ENCODE data around the gene PRDM2.
"Not testable (repeated sequence)": the region's sequence is repeated elsewhere in the genome, so short reads cannot be mapped to it uniquely, and the experiment has no call there.

Gene PRDM2

GRCh38 chr1:13699510-13699909, 478 bp upstream of the PRDM2 start:
- FAIRE-seq, result no peak

GRCh38 chr1:13700521-13701270, 708 bp downstream of the PRDM2 start:
- DNase-seq (ENCODE audit: extremely low spot score, insufficient read length, low read depth) (peak; percentile 25), FAIRE-seq (no peak)

More at GRCh38 chr1:13699510-13699909, 478 bp upstream of the PRDM2 start:
- no peak for DNase-seq (ENCODE audit: extremely low spot score, insufficient read length, low read depth)

GRCh38 chr1:13701271-13701640, 1.3 kb downstream of the PRDM2 start:
- FAIRE-seq, result peak; percentile 81
- DNase-seq (ENCODE audit: extremely low spot score, insufficient read length, low read depth), result no peak

GRCh38 chr1:13702425-13703127, 2.6 kb downstream of the PRDM2 start:
- DNase-seq (ENCODE audit: extremely low spot score, insufficient read length, low read depth), result peak; percentile 39
- peak; percentile 99 for FAIRE-seq

GRCh38 chr1:13703128-13703513, 3.1 kb downstream of the PRDM2 start:
- DNase-seq (ENCODE audit: extremely low spot score, insufficient read length, low read depth), result no peak
- FAIRE-seq, result no peak

- FAIRE-seq, result peak; percentile 21
- DNase-seq (ENCODE audit: extremely low spot score, insufficient read length, low read depth), result no peak
Observed at GRCh38 chr1:13703558-13704490, 3.8 kb downstream of the PRDM2 start.

- no peak for DNase-seq (ENCODE audit: extremely low spot score, insufficient read length, low read depth)
- FAIRE-seq, result no peak
Observed at GRCh38 chr1:13706046-13706445, 6.1 kb downstream of the PRDM2 start.

- FAIRE-seq, result no peak
- DNase-seq (ENCODE audit: extremely low spot score, insufficient read length, low read depth), result no peak
Observed at GRCh38 chr1:13707164-13707563, 7.2 kb downstream of the PRDM2 start.

GRCh38 chr1:13708380-13708982, 8.5 kb downstream of the PRDM2 start:
- peak; percentile 5 for FAIRE-seq

GRCh38 chr1:13710086-13710485, 10.1 kb downstream of the PRDM2 start:
- FAIRE-seq, result no peak
- no peak for DNase-seq (ENCODE audit: extremely low spot score, insufficient read length, low read depth)

More at GRCh38 chr1:13708380-13708982, 8.5 kb downstream of the PRDM2 start:
- DNase-seq (ENCODE audit: extremely low spot score, insufficient read length, low read depth), result no peak

GRCh38 chr1:13714851-13715250, 14.9 kb downstream of the PRDM2 start:
- FAIRE-seq, result no peak

GRCh38 chr1:13715616-13716287, 15.8 kb downstream of the PRDM2 start:
- DNase-seq (ENCODE audit: extremely low spot score, insufficient read length, low read depth), result not testable (repeated sequence)
- FAIRE-seq, result peak; percentile 53

More at GRCh38 chr1:13714851-13715250, 14.9 kb downstream of the PRDM2 start:
- DNase-seq (ENCODE audit: extremely low spot score, insufficient read length, low read depth), result no peak

GRCh38 chr1:13722808-13723360, 22.9 kb downstream of the PRDM2 start:
- DNase-seq (ENCODE audit: extremely low spot score, insufficient read length, low read depth), result no peak
- no peak for FAIRE-seq

GRCh38 chr1:13723810-13724209, 23.8 kb downstream of the PRDM2 start:
- no peak for FAIRE-seq
- no peak for DNase-seq (ENCODE audit: extremely low spot score, insufficient read length, low read depth)

GRCh38 chr1:13725714-13726175, 25.8 kb downstream of the PRDM2 start:
- FAIRE-seq, result peak; percentile 88

GRCh38 chr1:13728091-13728715, 28.2 kb downstream of the PRDM2 start:
- DNase-seq (ENCODE audit: extremely low spot score, insufficient read length, low read depth) (no peak), FAIRE-seq (peak; percentile 76)

More at GRCh38 chr1:13725714-13726175, 25.8 kb downstream of the PRDM2 start:
- no peak for DNase-seq (ENCODE audit: extremely low spot score, insufficient read length, low read depth)

GRCh38 chr1:13730291-13730690, 30.3 kb downstream of the PRDM2 start:
- FAIRE-seq, result no peak
- no peak for DNase-seq (ENCODE audit: extremely low spot score, insufficient read length, low read depth)

GRCh38 chr1:13730751-13731482, 30.9 kb downstream of the PRDM2 start:
- FAIRE-seq, result peak; percentile 100

More at GRCh38 chr1:13730751-13731482, 30.9 kb downstream of the PRDM2 start:
- peak; percentile 71 for DNase-seq (ENCODE audit: extremely low spot score, insufficient read length, low read depth)
